ENCODE results near the gene RABEP1.

DNA sequence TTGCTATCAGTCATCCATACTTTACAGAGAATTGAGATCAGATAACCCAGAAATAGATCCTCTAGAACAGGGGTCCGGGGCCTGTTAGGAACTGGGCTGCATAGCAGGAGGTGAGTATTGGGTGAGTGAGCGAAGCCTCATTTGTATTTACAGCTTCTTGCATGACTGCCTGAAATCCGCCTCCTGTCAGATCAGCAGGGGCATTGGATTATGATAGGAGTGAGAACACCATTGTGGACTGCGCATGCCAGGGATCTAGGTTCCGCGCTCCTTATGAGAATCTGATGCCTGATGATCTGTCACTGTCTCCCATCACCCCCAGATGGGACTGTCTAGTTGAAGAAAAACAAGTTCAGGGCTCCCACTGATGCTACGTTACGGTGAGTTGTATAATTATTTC lies 34.5 kb upstream of the RABEP1 start:
- TF ChIP-seq, protein P1, sequence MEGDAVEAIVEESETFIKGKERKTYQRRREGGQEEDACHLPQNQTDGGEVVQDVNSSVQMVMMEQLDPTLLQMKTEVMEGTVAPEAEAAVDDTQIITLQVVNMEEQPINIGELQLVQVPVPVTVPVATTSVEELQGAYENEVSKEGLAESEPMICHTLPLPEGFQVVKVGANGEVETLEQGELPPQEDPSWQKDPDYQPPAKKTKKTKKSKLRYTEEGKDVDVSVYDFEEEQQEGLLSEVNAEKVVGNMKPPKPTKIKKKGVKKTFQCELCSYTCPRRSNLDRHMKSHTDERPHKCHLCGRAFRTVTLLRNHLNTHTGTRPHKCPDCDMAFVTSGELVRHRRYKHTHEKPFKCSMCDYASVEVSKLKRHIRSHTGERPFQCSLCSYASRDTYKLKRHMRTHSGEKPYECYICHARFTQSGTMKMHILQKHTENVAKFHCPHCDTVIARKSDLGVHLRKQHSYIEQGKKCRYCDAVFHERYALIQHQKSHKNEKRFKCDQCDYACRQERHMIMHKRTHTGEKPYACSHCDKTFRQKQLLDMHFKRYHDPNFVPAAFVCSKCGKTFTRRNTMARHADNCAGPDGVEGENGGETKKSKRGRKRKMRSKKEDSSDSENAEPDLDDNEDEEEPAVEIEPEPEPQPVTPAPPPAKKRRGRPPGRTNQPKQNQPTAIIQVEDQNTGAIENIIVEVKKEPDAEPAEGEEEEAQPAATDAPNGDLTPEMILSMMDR (IDR thresholded peaks at IDR 0.05), result no peak
- TF ChIP-seq POLR2A (IDR thresholded peaks at IDR 0.05), result no peak
